Pulmonary artery endothelial cell (primary cell): ENCODE results near the gene SAG. TPM values are rescaled to one million over a fixed set of nuclear protein-coding genes. Genes with fewer than 3 reads are reported as not detected.

Source experiments
- DNase-seq: peaks from one replicate; pipeline ENCODE4 v3.0.0-alpha.2; 2011; ENCODE audit warnings: low read depth, low spot score
- total RNA-seq: library from RNA; depleted of rRNA; stranded (reverse); fragments of >200 nt; gene quantifications from 2 replicates; pipeline ENCODE4 v1.2.3, GENCODE V29; 2014

The SAG gene
- total RNA-seq, 1 donor from 2014 or later = 0.07 TPM

DNA sequence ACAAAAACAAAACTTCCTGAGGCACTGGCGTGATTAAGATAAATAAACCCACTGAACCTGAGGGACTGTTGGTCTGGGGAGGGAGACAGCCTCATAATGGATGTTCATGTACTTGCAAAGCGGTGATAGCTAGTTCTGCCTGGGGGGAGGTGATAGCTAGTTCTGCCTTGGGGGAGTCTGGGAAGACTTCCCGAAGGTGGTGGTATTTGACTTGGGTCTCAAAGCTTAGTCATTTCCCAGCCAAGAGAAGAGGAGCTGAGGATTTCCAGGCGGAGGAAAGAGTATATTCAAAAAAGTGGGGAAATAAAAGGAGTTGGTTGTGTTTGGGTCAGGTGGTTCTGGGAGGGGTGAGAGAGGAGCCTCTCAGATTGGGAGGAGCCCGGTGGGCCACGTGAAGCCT is 71.4 kb downstream of the SAG start:
- no peak for DNase-seq

DNA sequence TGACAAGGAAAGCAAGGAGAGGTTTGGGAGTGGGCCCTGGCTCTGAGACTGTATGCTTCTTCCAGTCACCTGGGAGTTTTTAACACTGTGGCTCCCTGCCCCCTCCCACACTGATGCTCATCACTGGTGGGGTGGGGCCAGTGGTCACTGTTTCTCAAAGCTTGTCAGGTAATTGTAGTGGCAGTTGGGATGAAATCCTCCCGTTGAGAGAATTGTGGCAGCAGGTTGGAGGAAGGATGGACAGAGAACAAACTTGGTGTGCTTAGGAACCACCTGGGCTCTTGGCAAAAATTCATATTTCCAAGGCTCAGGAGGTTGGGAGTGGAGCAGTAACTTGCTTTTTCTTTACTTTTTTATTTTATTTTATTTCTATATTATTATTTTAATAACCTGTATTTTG is 71.8 kb downstream of the SAG start:
- no peak for DNase-seq

DNA sequence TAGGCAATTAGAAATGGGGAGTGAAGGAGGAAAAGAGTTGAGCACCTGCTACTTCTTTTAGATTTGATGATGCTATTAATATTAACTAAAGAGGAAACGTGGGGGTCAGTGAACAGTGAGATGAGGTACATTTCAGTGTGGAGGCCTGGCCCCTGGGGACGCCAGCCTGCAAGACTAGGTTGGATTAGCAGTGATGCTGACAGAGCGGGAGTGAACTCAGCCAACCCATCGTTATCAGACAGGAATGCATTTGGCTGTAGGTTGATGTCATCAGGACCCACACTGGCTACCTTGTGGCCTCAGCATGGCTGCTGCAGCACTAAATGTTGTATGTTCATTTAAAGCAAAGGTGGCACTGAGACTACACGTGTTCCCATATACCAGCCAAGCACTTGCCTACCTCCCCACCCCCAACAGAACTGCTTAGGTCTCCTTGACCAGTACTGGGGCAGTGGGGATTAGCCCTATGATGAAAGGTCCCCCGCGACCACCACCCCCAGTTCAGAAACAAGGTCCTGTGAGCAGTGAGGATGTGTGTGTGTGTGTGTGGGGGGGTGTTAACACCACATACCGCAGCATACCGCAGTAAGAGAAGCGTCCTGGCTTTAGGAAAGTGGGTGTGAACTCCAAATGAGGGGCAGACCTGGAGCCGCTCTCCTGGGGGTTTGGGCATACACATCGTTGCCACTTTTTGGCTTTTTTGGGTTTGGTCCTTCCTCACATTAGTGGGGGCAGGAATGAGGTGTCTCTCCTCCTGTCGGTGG is 72.7 kb downstream of the SAG start:
- DNase-seq = no peak

DNA sequence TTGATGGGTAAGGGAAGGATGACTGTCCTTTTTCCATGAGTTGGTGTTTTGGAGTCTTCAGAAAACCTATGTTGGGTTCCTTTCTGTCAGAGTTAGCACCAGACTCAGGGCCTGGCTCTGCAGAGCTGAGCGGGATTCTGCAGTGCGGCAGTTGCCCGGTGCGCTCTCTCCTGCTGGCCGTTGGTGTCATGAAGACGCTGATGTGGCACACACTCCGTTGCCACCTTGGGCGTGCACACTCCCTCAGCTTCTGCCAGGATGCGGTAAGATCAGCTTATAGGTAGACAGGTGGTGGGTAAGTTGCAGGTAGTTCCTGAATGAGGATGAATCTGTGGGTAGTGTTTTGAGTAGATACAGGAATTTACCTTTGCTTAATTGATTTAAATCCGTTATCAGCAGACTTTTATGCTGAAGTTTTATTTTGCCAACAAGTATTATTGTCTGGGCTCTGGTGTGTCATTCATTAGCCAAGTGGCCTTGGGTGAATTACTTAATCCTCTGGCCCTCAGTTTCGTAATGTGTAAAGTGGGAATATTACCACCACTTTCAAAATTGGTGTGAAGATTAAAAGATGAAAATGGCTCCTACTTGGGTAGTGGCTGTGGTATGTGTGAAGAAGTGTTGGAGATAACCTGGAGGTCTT is 73.5 kb downstream of the SAG start:
- no peak for DNase-seq

DNA sequence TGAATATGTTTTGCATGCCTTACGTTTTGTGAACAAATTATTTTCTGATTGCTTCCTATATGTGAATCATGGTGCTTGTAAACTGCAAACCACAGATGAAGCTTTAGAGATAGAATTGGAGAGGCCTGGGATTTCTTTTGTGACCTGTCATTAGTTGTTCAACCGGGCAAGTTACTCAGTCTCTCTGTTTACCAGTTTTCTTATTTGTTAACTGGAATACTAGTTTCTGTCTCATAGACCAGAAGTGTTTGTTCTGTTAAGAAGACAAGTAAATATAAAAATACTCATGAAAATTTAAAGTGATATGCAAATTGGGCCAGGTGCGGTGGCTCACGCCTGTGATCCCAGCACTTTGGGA is 74.0 kb downstream of the SAG start:
- DNase-seq = no peak

DNA sequence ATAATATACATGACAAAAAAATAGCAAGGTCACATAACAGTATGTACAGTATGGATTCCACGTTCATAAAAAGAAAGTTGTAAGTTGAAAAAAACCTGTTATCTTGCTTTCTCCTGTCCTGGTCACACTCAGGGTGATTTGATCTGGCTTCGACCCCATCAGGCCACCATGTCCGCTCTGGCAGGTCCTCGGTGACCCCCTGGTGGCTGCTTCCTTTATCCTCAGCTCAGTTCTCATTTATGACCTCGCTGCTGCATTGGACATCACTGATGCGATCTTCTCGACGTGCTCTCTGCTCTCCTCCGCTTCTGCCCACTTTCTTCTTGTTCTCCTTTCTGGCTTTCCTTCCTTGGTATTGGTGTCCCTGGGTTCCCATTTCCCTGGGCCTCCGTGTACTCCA is 76.4 kb downstream of the SAG start:
- no peak for DNase-seq

DNA sequence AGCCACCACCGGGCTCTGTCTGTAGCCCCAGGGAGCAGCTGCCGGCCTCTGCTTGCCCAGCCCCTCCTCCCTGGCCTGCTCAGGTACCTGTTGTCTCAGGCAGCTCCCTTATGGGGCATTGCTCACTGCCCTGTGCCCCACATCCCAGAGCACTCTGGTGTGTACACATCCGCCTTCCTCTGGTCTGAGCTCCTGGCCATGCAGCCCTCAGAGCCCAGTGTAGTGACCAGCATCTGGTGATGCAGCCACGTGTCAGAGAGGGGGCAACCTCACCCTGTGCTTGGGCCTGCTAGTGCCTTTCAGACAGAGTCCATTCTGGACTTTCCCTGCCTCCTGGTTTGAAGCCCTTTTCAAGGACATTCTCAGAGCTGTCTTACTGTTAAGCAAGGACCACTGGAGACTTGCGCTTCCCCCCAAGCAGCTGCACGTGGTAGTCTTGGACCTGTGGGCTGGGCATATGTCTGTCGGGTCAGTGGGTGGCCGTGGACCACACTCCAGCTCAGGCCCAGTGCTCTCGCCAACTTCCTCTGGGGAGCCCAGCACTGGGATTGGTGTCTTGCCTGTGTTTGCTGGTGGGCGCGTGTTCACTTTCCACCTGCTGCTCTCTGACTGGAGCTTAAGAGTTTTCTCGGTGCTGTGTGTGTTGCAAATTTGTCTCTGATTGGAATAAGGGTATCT is 77.3 kb downstream of the SAG start:
- DNase-seq = no peak

DNA sequence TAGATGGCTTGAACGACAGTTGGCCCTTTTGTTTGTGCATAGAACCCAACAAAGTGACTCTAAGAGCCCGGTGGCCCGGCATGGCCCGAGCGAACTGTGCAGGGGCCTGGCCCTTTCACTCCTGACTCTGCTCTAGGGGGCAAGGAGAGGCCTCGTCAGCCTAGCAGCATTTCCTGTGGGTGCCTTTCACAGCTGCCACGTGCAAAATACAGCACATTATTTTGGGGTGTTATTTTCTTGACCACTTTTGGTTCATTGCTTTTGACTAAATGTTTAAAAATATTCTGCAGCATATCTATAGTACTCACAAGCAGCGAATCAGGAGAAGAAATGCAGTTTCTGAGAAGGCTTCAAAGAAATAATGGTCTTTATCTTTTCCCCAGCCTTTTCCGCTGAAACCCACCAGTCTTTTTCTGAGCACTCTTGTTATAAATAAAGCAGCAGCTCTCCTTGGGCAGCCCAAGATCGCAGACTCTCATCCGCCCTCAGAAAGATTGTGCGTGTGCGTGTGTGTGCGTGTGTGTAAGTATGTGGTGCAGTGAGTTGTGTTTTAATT is 78.0 kb downstream of the SAG start:
- no peak for DNase-seq

DNA sequence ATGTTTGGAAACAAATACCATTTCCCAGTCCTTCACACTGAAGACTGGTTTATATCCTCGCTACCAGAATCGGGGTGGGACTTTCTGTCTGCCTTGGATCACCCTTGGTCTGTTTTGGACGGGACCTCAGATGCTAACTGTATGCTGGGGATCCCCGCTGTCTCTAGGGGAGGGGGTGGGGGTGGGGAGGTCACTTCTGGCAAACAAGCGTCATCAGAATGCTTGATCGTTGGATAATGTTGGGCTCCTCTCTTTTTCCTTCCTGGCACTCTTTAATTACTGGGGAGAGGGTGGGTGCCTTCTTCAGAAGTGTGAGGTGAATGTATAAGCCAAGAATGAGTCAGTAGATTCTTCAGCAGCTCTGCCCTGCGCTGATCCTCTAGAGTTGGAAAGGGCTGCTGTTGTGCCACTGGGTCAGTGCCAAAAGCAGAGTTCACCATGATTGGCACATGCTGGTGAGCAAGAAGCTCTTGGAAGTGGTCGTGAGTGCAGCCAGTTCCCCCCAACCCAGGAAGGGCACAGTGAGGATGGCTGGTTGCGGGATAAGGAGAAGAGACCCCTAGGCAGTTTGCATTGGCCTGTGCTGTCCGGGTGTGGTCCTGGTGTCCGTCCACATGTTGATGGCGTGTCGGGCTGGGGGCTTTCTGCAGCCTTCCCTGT is 78.9 kb downstream of the SAG start:
- no peak for DNase-seq

DNA sequence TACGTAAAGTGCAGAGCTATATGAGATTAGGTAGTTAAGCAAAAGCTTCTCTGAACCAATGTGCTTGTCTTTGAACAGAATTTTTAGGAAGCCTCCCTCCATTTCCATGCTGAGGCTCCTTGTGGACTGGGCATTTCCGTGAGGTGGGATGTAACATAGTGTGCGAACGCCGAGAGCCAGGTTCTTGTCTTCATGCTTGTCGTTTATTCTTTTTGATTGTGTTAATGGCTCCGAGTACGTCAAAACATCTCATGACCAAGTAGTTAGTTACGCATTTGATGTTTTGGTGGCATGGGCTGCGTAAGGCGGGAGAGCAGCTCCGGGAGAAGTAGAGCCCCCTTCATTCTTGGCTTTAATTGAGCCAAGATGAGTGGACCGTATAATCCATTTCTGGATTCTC is 79.6 kb downstream of the SAG start:
- DNase-seq = no peak

DNA sequence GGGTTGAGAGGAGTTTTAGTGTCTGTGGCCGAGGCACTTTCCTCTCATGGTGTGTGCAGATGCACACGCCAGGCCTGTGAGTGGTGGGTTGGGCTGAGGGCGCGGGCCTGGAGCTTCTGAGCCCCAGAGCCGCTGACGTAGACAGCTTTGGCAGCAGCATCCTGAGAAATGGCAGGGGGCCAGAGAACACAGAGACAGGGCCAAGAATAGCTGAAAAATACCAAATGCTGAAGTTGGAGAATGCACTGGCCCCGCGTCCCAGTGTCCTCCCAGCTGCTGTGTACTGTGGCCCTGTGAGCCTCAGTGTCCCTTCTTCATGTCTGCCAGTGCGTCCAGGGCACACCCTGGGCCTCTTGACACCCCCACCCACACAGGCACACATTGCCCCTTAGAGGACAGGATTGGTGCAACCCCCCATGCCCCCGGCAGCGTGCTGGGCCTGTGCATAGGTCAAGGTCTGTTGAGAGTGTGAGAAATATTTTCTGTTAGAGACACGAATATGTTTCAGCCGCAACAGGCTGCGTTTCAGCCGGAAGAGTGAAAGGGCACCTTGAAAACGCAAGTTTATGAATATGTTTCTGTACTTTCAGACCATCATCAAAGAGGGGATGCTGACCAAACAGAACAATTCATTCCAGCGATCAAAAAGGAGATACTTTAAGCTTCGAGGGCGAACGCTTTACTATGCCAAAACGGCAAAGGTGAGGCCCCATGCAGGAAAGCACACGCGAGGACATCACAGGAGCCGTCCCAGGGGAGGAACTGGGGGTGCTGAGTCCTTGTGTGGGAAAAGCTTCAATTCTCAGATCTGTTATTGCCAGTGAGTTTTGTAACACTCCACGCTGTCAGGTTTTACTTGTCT is 80.3 kb downstream of the SAG start:
- peak; percentile 73 for DNase-seq

DNA sequence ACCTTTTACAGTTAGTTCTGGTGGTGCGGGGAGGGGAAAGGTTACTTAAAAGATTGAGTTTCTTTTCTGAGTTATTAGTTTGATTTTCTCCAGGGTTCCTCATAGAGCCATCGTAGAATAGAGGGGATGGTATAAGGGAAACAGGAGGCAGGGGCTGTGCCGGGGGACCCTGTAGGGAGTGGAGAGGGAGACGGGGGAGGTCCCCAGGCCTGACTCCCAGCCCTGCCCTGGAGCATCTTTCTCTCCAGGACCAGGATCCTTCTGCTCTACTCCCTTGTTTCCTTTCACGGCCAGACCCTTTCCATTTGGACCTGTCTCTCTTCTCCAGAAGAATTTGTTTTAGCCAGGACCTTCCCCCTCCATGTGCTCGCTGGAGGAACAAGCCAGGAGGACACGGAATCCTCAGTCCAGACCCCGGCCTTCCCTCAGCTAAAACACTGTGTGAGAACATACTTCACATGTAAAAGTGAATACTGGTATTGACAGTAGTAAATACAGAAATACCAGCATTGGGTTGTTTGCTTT is 82.0 kb downstream of the SAG start:
- no peak for DNase-seq

DNA sequence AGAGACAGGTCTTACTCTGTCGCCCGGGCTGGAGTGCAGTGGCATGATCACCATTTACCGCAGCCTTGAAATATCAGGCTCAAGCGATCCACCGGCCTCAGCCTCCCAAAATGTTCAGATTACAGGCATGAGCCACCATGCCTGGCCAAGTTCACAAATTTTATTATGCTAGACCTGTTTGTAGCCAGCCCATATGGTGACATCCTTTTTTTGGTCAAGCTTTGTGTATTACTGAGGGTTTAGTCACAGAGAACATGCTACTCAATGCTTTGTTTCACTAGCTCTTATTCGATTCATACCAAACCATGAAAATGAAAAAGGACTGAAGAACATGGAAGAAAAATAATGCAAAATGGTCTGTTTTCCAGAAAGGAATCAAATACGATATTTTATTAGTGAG is 88.1 kb downstream of the SAG start:
- no peak for DNase-seq

Other genes starting within 250 kb of the SAG start
- 19.8 and 27.2 TPM in 2 replicates for gene INPP5D, start 247.5 kb upstream of the SAG start, total RNA-seq
- gene ATG16L1, start 56.1 kb upstream of the SAG start, total RNA-seq = 48.3 and 51.5 TPM in 2 replicates
- gene DGKD, start 46.7 kb downstream of the SAG start, total RNA-seq = 6.9 and 9.1 TPM in 2 replicates